Measurements from ENCODE around the gene KL.

Gene KL

DNA sequence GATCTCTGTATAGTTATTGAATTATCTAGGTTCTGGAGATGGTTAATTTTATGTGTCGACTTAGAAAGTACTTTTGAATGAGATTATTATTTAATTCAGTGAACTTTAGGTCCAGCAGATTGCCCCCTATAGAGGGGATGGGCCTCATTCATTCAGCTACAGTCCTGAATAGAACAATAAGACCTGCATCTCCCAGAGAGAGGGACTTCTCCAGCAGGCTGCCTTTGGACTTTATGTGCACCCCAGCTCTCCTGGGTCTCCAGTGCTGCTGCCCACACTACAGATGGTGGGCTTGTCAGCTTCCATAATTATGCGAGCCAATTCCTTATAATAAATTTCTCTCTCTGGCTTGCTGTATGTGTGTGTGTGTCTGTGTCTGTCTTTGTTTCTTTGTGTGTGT is 39.3 kb upstream of the KL start:
- TF ChIP-seq, protein P1, sequence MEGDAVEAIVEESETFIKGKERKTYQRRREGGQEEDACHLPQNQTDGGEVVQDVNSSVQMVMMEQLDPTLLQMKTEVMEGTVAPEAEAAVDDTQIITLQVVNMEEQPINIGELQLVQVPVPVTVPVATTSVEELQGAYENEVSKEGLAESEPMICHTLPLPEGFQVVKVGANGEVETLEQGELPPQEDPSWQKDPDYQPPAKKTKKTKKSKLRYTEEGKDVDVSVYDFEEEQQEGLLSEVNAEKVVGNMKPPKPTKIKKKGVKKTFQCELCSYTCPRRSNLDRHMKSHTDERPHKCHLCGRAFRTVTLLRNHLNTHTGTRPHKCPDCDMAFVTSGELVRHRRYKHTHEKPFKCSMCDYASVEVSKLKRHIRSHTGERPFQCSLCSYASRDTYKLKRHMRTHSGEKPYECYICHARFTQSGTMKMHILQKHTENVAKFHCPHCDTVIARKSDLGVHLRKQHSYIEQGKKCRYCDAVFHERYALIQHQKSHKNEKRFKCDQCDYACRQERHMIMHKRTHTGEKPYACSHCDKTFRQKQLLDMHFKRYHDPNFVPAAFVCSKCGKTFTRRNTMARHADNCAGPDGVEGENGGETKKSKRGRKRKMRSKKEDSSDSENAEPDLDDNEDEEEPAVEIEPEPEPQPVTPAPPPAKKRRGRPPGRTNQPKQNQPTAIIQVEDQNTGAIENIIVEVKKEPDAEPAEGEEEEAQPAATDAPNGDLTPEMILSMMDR (IDR thresholded peaks at IDR 0.05; ENCODE audit: low read depth, low read length, missing control alignments): no peak
- in situ Hi-C loops (cut with HindIII; ENCODE audit: low sequenced_read_pairs): no loop called here

DNA sequence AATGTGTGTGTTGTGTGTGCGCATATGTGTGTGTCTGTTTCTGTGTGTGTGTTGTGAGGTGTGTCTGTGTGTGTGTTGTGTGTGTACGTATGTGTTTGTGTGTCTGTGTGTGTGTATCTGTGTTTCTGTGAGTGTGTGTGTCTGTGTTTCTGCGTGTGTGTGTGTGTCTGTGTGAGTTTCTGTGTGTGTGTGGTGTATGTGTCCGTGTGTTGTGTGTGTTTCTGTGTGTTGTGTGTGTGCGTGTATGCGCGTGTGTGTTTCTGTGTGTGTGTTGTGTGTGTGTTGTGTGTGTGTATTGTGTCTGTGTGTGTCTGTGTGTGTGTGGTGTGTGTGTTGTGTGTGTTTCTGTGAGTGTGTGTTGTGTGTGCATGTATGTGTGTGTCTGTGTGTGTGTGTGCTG is 38.9 kb upstream of the KL start:
- TF ChIP-seq, protein P1 (IDR thresholded peaks at IDR 0.05; ENCODE audit: low read depth, low read length, missing control alignments): no peak
- in situ Hi-C loops (cut with HindIII; ENCODE audit: low sequenced_read_pairs): no loop called here
- no peak for DNase-seq (ENCODE audit: low read depth)
- H3K4me3 ChIP-seq (ENCODE audit: low read depth, low read length): no peak overlapping the region

More for the DNA sequence above, 39.3 kb upstream of the KL start:
- no peak for DNase-seq (ENCODE audit: low read depth)
- no peak overlapping the region for H3K4me3 ChIP-seq (ENCODE audit: low read depth, low read length)

GRCh38 chr13:32978278-32978677 is 37.9 kb upstream of the KL start:
- TF ChIP-seq, protein P1 (IDR thresholded peaks at IDR 0.05; ENCODE audit: low read depth, low read length, missing control alignments): no peak
- in situ Hi-C loops (cut with HindIII; ENCODE audit: low sequenced_read_pairs): no loop called here
- H3K4me3 ChIP-seq (ENCODE audit: low read depth, low read length): no peak overlapping the region
- no peak for DNase-seq (ENCODE audit: low read depth)

DNA sequence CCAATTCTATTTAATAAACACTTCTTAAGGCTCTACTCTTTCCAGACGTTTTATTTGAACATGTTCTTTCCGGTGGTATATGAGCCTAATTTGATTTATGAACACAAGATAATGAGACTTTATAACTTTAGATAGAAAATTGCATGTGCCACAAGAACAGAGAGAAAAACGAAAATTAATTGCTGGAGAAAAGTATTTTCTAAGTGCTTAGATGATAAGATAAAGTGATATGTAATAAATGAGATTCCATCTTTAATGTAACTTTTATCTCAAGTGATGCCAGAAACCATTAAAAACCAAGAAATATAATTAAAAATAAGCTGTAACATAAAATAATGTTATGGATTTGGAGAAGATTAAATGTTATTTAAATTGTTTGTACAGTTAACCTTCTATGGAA is 33.2 kb upstream of the KL start:
- no peak for DNase-seq (ENCODE audit: low read depth)
- no peak overlapping the region for H3K4me3 ChIP-seq (ENCODE audit: low read depth, low read length)
- TF ChIP-seq, protein P1 (IDR thresholded peaks at IDR 0.05; ENCODE audit: low read depth, low read length, missing control alignments): no peak
- in situ Hi-C loops (cut with HindIII; ENCODE audit: low sequenced_read_pairs): no loop called here

- no peak overlapping the region for H3K4me3 ChIP-seq (ENCODE audit: low read depth, low read length)
- in situ Hi-C loops (cut with HindIII; ENCODE audit: low sequenced_read_pairs): no loop called here
- TF ChIP-seq, protein P1 (IDR thresholded peaks at IDR 0.05; ENCODE audit: low read depth, low read length, missing control alignments): no peak
- DNase-seq (ENCODE audit: low read depth): no peak
Observed at GRCh38 chr13:32984857-32985626, 31.2 kb upstream of the KL start.

DNA sequence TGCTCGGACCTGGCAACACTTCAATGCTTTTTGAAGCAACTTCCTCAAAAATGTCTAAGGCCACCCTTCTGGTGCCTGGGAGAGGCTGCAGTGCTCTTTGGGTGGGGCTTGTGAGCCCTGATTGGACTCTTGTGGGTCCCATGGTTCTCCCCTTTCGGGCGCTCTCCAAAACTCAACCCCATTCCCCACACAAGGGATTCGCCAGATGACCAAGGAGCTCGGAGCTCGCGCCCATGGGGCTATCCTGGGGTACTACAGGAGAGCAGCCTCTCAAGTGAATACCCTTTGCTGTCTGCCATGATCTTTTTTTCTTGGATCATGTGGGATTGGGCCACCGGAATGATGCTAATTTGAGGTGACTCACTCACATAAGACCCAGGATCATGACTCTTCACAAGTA is 29.7 kb upstream of the KL start:
- in situ Hi-C loops (cut with HindIII; ENCODE audit: low sequenced_read_pairs): no loop called here
- TF ChIP-seq, protein P1 (IDR thresholded peaks at IDR 0.05; ENCODE audit: low read depth, low read length, missing control alignments): no peak
- no peak for DNase-seq (ENCODE audit: low read depth)
- H3K4me3 ChIP-seq (ENCODE audit: low read depth, low read length): no peak overlapping the region

Measured in astrocyte of the cerebellum (primary cell).